T-cell (primary cell): ENCODE results near the gene PCBP3. TPM values are rescaled to one million over a fixed set of nuclear protein-coding genes. Genes with fewer than 3 reads are reported as not detected.

ENCODE experiments used
- ATAC-seq, 4 experiments: fragments of 200-7000 bp in 3 of 4; fragments of 150-1000 bp in 1 of 4; cut with Tn5 transposase; replicated peaks in 1 of 4; 1 replicate in 3 of 4; 2 replicates in 1 of 4; pipeline ENCODE4 v1.10.0; 2021; ENCODE audit warnings: moderate library complexity in 3 of 4, mild to moderate bottlenecking in 2 of 4, moderate number of reproducible peaks in 1 of 4
- CTCF ChIA-PET, 2 donors: fragments of 300-600 bp; sonication (Branson Sonifier 250); formaldehyde crosslinking; loops; one replicate each; lab custom pipeline; 2022; ENCODE audit warnings: antibody characterized with exemption in 2 of 2; lab: Charles Lee
- POLR2A ChIA-PET, 2 donors: fragments of 300-600 bp; sonication (Branson Sonifier 250); formaldehyde crosslinking; loops; one replicate each; lab custom pipeline; 2022; ENCODE audit warnings: antibody characterized with exemption in 2 of 2; lab: Charles Lee
- DNase-seq, 35 experiments: peaks; one replicate each; pipeline versions ENCODE4 v3.0.0 to v3.0.0-alpha.2; 2013 to 2023
- H3K27ac ChIP-seq: one replicate; pipeline ENCODE4 v1.5.1; 2013; ENCODE audit warnings: low read length
- H3K27me3 ChIP-seq, 2 experiments: replicated peaks in 1 of 2; 1 replicate in 1 of 2; 2 replicates in 1 of 2; pipeline versions ENCODE4 v1.6.1 to v1.7.0; 2013; ENCODE audit warnings: low read length in 1 of 2, mixed read lengths in 1 of 2; ENCODE audit not compliant: control insufficient read depth in 2 of 2, insufficient read depth in 2 of 2; ENCODE audit errors: extremely low read depth in 1 of 2
- H3K36me3 ChIP-seq, 2 donors: 1 replicate in 1 of 2; 2 replicates in 1 of 2; pipeline versions ENCODE4 v1.6.1 to v1.7.0; 2013; ENCODE audit warnings: low read length in 1 of 2; ENCODE audit not compliant: control insufficient read depth in 2 of 2, insufficient read depth in 1 of 2; ENCODE audit errors: extremely low read depth in 1 of 2
- H3K4me1 ChIP-seq, 2 experiments: 1 replicate in 1 of 2; 2 replicates in 1 of 2; pipeline versions ENCODE4 v1.6.1 to v1.7.0; 2013; ENCODE audit warnings: low read length in 2 of 2, mixed read lengths in 1 of 2; ENCODE audit not compliant: insufficient read depth in 2 of 2, control insufficient read depth in 1 of 2; ENCODE audit errors: extremely low read depth in 1 of 2
- H3K4me3 ChIP-seq, 2 donors: 1 replicate in 1 of 2; 2 replicates in 1 of 2; pipeline versions ENCODE4 v1.5.1 to v1.7.0; 2013; ENCODE audit warnings: mild to moderate bottlenecking in 2 of 2, low read length in 1 of 2, moderate library complexity in 1 of 2; ENCODE audit not compliant: control insufficient read depth in 1 of 2; ENCODE audit errors: extremely low read depth in 1 of 2
- H3K9me3 ChIP-seq: 2 replicates; pipeline ENCODE4 v1.7.0; 2013
- H3K27ac Mint-ChIP-seq, 2 donors: one replicate each; pipeline ENCODE4 v1.8.0; 2020 to 2021; ENCODE audit warnings: mild to moderate bottlenecking in 2 of 2, mixed read lengths in 2 of 2
- H3K27me3 Mint-ChIP-seq, 2 donors: one replicate each; pipeline ENCODE4 v1.8.0; 2021 to 2022; ENCODE audit warnings: mixed read lengths in 2 of 2
- H3K36me3 Mint-ChIP-seq: one replicate; pipeline ENCODE4 v1.8.0; 2021; ENCODE audit warnings: mixed read lengths
- H3K4me1 Mint-ChIP-seq, 3 donors: one replicate each; pipeline ENCODE4 v1.8.0; 2020 to 2022; ENCODE audit warnings: mixed read lengths in 3 of 3, mild to moderate bottlenecking in 1 of 3
- H3K4me3 Mint-ChIP-seq, 3 donors: one replicate each; pipeline ENCODE4 v1.8.0; 2020 to 2022; ENCODE audit warnings: mild to moderate bottlenecking in 3 of 3, mixed read lengths in 3 of 3, moderate library complexity in 3 of 3
- H3K9me3 Mint-ChIP-seq, 3 donors: one replicate each; pipeline ENCODE4 v1.8.0; 2020 to 2022; ENCODE audit warnings: mixed read lengths in 3 of 3
- WGBS: methylation state at CpG from one replicate; pipeline ENCODE4 v1.1.5; 2013; ENCODE audit warnings: missing lambda C conversion rate; ENCODE audit not compliant: insufficient coverage; 5-methylcytosine and 5-hydroxymethylcytosine counted together
- total RNA-seq, 35 experiments: library from RNA in 6 of 35; stranded (reverse) in 6 of 35; fragments of 120-200 nt in 1 of 35; gene quantifications; one replicate each; pipeline versions ENCODE4 v1.2.1 to v1.2.4 and lab custom pipeline; 2013 to 2026

The PCBP3 gene
- total RNA-seq, 5 donors from 2014 or later (not counting 1 experiment from before 2014, with no cell fraction given), result 1.5 to 4.2 (median 2.8) TPM

DNA sequence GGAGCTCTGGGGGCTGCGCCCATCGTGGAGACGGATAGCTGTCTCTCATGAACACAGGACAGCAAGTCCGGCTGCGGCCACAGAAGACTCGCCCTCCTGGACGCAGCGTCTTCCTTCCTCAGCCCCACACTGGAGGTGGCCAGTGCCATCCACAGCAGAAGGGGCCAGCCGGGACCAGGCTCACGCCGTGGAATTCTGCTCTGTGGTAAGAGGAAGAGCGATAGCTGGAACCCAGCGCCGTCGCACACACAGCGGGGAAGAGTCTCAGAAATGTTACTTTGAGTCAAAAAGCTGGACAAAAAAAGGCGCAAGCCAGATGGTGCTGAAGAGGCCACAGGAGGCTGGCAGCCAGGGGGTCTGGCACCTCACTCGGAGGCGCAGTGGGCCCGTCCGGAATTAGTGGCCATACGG lies 224.2 kb downstream of the PCBP3 start:
- no peaks in the 10 kb centered on the region for H3K36me3 Mint-ChIP-seq
- 92% methylated on average over 21 of the region's 22 CpGs for WGBS
- H3K4me3 Mint-ChIP-seq, result no peak overlapping the region
- no peak overlapping the region for H3K27ac ChIP-seq
- ChIA-PET CTCF (no interaction called here), POLR2A (no interaction called here)
- DNase-seq, result peak in 1 of 35 experiments; percentile 2
- no peak overlapping the region for H3K27ac Mint-ChIP-seq
- no peak for ATAC-seq
- no peaks in the 10 kb centered on the region for H3K4me1 ChIP-seq
- peaks cover 0 to 5% (median 0%) of the 10 kb centered on the region in 3 donors for H3K4me1 Mint-ChIP-seq
- H3K9me3 Mint-ChIP-seq, result no peaks in the 10 kb centered on the region
- peaks cover 0 to 2% of the 10 kb centered on the region in 2 donors for H3K27me3 Mint-ChIP-seq
- H3K36me3 ChIP-seq, result no peaks in the 10 kb centered on the region
- H3K27me3 ChIP-seq, result peaks cover 0 to 47% of the 10 kb centered on the region in 2 experiments
- no peak overlapping the region for H3K4me3 ChIP-seq
- H3K9me3 ChIP-seq, result no peaks in the 10 kb centered on the region

DNA sequence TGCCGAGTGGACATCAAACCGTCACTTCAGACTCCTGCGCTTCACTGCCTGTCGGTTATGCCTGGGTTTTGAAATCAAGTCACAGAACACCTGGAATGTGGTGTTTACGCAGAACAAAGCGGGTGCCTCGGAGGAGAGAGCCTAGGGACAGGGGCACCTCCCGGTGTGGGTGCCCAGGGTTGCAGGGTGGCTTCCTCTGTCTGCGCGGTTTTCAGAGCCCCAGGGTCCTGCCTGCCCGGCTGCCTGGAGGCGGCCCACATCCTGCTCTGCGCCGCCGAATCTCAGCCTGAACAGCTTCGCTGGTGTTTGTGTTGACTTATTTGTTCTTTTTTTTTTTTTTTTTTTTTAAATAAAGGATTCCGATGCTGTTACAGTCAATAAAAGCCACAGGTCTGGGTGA lies 224.6 kb downstream of the PCBP3 start:
- Mint-ChIP-seq H3K4me3 (no peak overlapping the region), H3K36me3 (no peaks in the 10 kb centered on the region), H3K27me3 (peaks cover 0 to 2% of the 10 kb centered on the region in 2 donors), H3K4me1 (peaks cover 0 to 5% (median 0%) of the 10 kb centered on the region in 3 donors), H3K27ac (no peak overlapping the region), H3K9me3 (no peaks in the 10 kb centered on the region)
- no peaks in the 10 kb centered on the region for H3K36me3 ChIP-seq
- no peaks in the 10 kb centered on the region for H3K9me3 ChIP-seq
- no peak overlapping the region for H3K27ac ChIP-seq
- H3K27me3 ChIP-seq, result peaks cover 0 to 47% of the 10 kb centered on the region in 2 experiments
- ChIA-PET POLR2A (no interaction called here), CTCF (no interaction called here)
- peak in 6 of 35 experiments; percentile 2 to 22 (median 16) for DNase-seq
- no peaks in the 10 kb centered on the region for H3K4me1 ChIP-seq
- 37% methylated on average over 11 of the region's 17 CpGs for WGBS
- no peak overlapping the region for H3K4me3 ChIP-seq
- peak in 3 of 4 experiments; percentile 52 to 64 (median 62) for ATAC-seq

DNA sequence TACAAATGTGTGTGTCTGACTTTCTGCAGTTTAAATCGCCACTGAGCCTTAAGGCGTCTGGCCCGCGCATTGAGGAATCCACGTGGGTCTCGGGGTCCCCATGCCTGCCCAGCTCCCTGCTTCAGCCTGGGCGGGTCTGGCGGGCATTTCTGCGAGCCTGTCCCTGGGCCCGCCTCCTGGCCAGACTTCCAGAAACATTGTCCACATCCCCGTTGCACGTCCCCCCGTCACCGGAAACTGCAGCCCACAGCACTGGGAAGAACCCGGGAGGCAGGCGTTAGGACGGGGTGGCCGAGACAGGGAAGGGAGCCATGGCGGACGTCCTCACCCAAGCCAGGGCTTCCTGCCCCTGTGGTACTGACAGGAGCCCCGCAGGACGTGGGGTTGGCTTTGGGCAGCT lies 225.0 kb downstream of the PCBP3 start:
- no peaks in the 10 kb centered on the region for H3K4me1 ChIP-seq

DNA sequence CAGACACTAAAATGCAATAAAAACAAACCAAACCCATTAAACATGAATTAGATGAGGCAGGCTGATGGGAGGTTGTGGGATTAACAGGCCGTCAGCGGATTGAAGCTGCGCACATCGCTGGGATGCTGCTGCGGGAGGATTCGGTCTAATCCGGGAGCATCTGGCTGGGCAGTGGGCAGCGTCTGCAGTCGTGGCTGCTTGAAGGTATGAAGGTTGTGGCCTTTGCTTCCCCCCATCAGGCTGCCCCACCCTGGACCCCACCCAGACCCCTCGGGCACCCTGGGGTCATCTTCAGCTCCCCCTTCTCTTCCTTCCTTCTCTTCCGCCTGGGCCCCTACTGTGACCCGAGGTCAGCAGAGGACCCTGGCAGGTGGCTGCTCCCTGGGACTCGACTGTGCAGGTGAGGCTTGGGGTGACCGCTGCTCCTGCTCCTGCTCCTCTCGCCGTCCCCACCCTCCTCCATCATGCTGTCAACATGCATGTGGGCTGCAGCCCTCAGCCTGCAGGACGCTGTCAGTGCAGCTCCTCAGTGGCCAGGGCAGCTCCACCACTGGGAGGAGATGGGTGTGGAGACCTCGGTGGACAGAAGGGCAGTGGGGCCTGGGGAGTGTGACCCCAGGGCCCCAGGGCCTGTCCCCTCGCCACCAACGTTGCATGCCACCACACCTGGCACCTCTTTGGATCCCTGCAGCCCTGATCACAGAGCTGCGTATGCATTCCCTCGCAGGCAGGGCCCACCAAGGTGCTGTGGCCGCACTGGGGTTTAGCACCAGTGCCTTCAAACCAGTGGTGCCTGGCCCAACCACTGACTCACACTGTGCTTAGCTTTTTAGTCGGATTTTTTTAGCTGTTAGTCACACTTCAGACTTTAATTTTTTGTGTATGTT lies 225.8 kb downstream of the PCBP3 start:
- Mint-ChIP-seq H3K36me3 (no peaks in the 10 kb centered on the region), H3K4me3 (no peak overlapping the region), H3K4me1 (peaks cover 0 to 5% (median 2%) of the 10 kb centered on the region in 3 donors), H3K9me3 (no peaks in the 10 kb centered on the region), H3K27ac (no peak overlapping the region), H3K27me3 (peaks cover 0 to 2% of the 10 kb centered on the region in 2 donors)
- H3K27ac ChIP-seq, result no peak overlapping the region
- WGBS, result 77% methylated on average over 7 of the region's 24 CpGs
- no peaks in the 10 kb centered on the region for H3K4me1 ChIP-seq
- ChIA-PET CTCF (interaction anchor here in 1 of 2 donors (0.6 kb wide), 1 partner anchor 10 kb away, joined by 3 read pairs; no protein-coding TSS in a partner anchor), POLR2A (no interaction called here)
- no peaks in the 10 kb centered on the region for H3K36me3 ChIP-seq
- peaks cover 0 to 50% of the 10 kb centered on the region in 2 experiments for H3K27me3 ChIP-seq
- no peaks in the 10 kb centered on the region for H3K9me3 ChIP-seq
- ATAC-seq (no peak), DNase-seq (no peak)
- H3K4me3 ChIP-seq, result no peak overlapping the region

More for the DNA sequence above, 225.0 kb downstream of the PCBP3 start:
- H3K9me3 Mint-ChIP-seq, result no peaks in the 10 kb centered on the region
- Histone ChIP-seq H3K27me3 (peaks cover 0 to 48% of the 10 kb centered on the region in 2 experiments), H3K9me3 (no peaks in the 10 kb centered on the region), H3K36me3 (no peaks in the 10 kb centered on the region), H3K27ac (no peak overlapping the region), H3K4me3 (no peak overlapping the region)
- no peaks in the 10 kb centered on the region for H3K36me3 Mint-ChIP-seq
- peaks cover 0 to 2% of the 10 kb centered on the region in 2 donors for H3K27me3 Mint-ChIP-seq
- H3K4me3 Mint-ChIP-seq, result no peak overlapping the region
- ChIA-PET CTCF (no interaction called here), POLR2A (no interaction called here)
- ATAC-seq (no peak), DNase-seq (peak in 1 of 35 experiments; percentile 6)
- H3K27ac Mint-ChIP-seq, result no peak overlapping the region
- WGBS, result 84% methylated on average over 22 of the region's 22 CpGs
- peaks cover 0 to 5% (median 0%) of the 10 kb centered on the region in 3 donors for H3K4me1 Mint-ChIP-seq

DNA sequence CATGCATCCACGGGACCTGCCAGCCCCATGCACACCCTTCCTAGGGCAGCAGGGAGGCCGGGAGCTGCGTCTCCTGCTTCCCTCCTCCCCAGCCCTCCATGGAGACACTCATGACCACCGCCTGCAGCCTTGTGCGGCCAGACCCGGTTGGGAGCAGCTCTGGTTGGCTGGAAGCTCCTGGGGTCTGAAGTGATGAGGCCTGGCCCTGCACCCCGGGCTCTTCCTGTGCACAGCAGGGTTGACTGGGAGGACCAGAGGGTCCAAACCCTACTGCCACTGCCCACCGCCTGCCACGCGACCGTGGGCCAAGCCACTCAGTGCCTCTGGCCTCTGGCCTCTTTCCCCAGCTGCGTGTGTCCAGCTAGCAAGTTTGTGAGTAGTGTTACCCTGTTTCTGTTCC lies 226.9 kb downstream of the PCBP3 start:
- no peak overlapping the region for H3K4me3 ChIP-seq
- no peak overlapping the region for H3K4me3 Mint-ChIP-seq
- no peak overlapping the region for H3K27ac ChIP-seq
- DNase-seq (no peak), ATAC-seq (no peak)
- no peak overlapping the region for H3K27ac Mint-ChIP-seq
- H3K9me3 ChIP-seq, result no peaks in the 10 kb centered on the region
- H3K4me1 ChIP-seq, result no peaks in the 10 kb centered on the region
- H3K36me3 ChIP-seq, result no peaks in the 10 kb centered on the region
- ChIA-PET CTCF (no interaction called here), POLR2A (no interaction called here)
- WGBS, result 87% methylated on average over 8 of the region's 12 CpGs
- no peaks in the 10 kb centered on the region for H3K36me3 Mint-ChIP-seq
- H3K9me3 Mint-ChIP-seq, result no peaks in the 10 kb centered on the region
- H3K27me3 ChIP-seq, result peaks cover 0 to 58% of the 10 kb centered on the region in 2 experiments
- peaks cover 0 to 2% of the 10 kb centered on the region in 2 donors for H3K27me3 Mint-ChIP-seq
- H3K4me1 Mint-ChIP-seq, result peaks cover 0 to 5% (median 2%) of the 10 kb centered on the region in 3 donors

DNA sequence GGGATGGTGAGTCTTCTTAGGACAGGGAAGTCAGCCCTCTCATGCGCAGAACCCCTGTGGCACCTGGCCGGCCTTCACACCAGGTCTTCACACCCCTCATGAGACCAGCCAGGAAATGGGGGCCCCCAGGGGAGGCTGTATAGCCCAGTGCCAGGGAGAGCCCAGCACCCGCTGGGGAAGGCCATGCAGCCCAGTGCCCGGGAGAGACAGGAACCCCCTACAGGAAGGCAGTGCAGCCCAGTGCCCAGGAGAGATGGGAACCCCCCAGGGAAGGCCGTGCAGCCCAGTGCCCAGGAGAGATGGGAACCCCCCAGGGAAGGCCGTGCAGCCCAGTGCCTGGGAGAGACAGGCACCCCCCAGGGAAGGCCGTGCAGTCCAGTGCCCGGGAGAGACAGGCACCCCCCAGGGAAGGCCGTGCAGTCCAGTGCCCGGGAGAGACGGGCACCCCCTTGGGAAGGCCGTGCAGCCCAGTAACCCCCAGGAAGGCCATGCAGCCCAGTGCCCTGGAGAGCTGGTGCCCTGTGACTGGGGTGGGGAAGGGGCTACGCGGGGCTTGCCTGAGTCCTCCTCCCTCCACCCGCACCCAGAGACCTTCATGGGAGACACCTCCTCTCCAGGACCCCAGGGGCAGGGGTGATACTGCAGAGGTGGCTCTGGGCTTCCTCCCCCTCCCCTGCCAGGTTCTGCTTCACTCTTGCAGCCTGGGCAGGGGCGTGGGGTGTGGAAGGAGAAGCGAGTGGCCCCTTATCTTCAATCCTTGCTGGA lies 227.5 kb downstream of the PCBP3 start:
- Mint-ChIP-seq H3K4me3 (no peak overlapping the region), H3K4me1 (peaks cover 0 to 5% (median 2%) of the 10 kb centered on the region in 3 donors), H3K27me3 (peaks cover 0 to 2% of the 10 kb centered on the region in 2 donors), H3K27ac (no peak overlapping the region), H3K36me3 (no peaks in the 10 kb centered on the region), H3K9me3 (no peaks in the 10 kb centered on the region)
- Histone ChIP-seq H3K36me3 (no peaks in the 10 kb centered on the region), H3K4me3 (no peak overlapping the region), H3K4me1 (no peaks in the 10 kb centered on the region), H3K27ac (no peak overlapping the region), H3K27me3 (peaks cover 0 to 59% of the 10 kb centered on the region in 2 experiments), H3K9me3 (no peaks in the 10 kb centered on the region)
- WGBS, result 66% methylated on average over 10 of the region's 17 CpGs
- ATAC-seq (no peak), DNase-seq (no peak)
- ChIA-PET CTCF (interaction anchor here in 1 of 2 donors (0.6 kb wide), 1 partner anchor 630 kb away, joined by 3 read pairs; no protein-coding TSS in a partner anchor), POLR2A (no interaction called here)
